Measurements from ENCODE around the gene ZFHX2.
"Not testable (repeated sequence)": the region's sequence is repeated elsewhere in the genome, so short reads cannot be mapped to it uniquely, and the experiment has no call there.

Gene ZFHX2

DNA sequence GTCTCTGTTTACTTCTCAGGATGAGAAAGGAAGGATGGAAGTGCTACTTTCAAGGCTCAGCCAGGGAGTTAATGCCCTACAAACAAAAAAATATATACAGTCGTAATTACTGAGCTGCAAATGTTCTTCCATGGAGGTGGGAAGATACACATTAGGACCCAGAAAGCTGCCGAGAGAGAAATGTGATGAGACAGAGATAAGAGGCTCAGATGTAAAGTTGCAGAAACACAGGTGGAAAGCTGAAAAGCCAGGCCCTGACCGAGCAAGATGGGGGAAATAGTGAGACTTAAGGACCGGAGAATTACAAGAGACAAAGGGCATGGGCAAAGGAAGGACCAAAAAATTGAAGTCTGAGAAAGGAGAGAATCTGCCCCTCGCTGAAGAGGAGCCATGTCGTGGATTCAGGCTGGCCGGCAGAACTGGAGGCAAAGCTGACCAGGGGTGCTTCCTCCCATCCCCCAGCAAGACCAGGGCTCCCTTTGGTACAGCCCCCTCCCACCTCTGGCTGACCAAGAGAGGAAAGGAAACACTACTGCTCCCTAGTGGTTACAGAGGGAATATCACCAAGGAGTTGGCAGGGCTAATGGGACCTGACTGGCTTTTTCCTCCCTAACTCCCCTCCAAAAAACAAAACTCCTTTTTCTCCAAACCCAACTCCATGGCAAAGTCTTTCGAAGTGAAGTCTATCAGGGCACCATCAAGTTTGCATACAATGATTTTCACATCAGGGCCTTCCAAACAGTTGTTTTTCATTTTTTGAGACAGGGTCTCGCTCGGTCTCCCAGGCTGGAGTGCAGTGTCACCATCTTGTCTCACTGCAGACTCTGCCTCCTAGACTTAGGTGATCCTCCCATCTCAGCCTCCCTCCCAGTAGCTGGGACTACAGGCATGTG is 12.1 kb downstream of the ZFHX2 start:
- no peak for DNase-seq (ENCODE audit: low read depth)

GRCh38 chr14:23538785-23539184 is 12.8 kb downstream of the ZFHX2 start:
- DNase-seq (ENCODE audit: low read depth), result no peak

- no peak for DNase-seq (ENCODE audit: low read depth)
Observed at GRCh38 chr14:23538050-23538718, 13.4 kb downstream of the ZFHX2 start.

- no peak for DNase-seq (ENCODE audit: low read depth)
Observed at GRCh38 chr14:23537351-23538049, 14.1 kb downstream of the ZFHX2 start.

GRCh38 chr14:23536906-23537305 is 14.7 kb downstream of the ZFHX2 start:
- not testable (repeated sequence) for DNase-seq (ENCODE audit: low read depth)

DNA sequence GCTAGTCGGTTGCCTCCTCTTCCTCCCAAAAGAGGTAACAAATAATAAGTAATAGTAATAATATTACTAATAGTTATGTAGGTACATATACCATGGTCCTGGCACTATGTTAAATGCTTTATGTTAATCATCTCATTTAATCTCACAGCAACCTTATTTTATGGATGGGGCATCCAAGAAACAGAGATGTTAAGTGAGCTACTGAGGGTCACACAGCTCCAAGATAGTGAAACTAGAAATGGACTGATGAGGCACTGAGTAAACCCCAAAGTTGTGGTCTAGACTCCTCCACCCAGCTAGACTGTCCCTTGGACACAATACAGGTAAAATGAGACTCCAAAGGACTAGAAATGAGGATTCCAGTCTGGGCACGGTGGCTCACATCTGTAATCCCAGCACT is 15.1 kb downstream of the ZFHX2 start:
- DNase-seq (ENCODE audit: low read depth), result no peak

DNA sequence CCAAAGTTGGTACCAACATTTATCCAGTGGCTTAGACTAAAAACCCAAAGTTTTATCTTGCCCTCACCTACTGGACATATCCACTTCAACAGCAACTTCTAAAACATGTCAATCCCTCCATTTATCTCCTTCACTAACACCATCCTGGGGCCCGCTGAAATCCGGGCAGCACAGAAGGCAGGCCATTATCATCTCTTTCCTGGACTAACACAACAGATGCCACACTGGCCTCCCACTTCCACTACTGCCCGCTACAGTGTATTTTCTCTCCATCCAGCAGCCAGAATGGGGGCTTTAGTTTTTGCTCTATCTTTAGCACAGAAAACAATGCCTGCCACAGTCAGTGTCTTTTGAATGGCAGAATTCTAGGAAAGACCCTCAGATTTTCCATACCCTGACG is 15.6 kb downstream of the ZFHX2 start:
- no peak for DNase-seq (ENCODE audit: low read depth)

- no peak for DNase-seq (ENCODE audit: low read depth)
Observed at GRCh38 chr14:23533652-23534435, 17.7 kb downstream of the ZFHX2 start.

DNA sequence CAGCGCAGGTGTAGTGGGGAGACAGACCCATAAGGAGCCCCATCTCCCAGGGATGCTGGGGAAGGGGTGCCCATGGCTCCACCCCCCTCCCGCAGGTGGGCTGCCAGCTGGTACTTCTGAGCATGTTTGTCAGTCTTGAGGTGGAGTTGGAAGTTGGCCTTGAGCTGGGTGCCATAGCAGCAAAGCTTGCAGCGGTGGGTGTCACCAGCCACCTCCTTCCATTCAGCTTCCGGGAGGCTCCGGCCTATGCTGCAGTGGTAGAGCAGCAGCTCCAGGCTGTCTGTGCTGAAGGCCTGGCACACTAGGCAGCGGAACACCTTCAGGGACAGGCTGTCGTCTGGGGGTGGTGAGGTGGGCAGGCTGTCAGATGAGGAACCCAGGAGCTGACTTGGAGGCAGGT is 18.9 kb downstream of the ZFHX2 start:
- DNase-seq (ENCODE audit: low read depth), result no peak

DNA sequence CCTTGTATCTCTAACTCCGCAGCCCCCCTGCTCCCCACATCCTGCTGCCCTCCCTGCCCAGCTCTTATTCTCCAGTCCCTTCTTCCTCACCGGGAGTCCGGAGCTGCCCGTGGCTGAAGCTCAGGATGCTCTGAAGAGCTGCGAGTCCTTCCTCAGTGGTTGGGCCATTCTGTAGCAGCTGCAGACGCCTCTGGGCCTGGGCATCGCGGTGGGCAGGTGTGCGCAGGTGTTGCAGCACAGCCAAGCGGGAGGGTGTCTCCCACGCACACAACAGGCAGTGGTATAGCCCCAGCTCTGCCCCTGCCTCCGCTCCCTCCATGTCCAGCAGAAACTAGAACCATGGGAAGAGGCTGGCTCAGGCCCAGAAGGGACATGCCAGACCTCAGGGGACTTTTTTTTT is 20.2 kb downstream of the ZFHX2 start:
- DNase-seq (ENCODE audit: low read depth), result no peak

DNA sequence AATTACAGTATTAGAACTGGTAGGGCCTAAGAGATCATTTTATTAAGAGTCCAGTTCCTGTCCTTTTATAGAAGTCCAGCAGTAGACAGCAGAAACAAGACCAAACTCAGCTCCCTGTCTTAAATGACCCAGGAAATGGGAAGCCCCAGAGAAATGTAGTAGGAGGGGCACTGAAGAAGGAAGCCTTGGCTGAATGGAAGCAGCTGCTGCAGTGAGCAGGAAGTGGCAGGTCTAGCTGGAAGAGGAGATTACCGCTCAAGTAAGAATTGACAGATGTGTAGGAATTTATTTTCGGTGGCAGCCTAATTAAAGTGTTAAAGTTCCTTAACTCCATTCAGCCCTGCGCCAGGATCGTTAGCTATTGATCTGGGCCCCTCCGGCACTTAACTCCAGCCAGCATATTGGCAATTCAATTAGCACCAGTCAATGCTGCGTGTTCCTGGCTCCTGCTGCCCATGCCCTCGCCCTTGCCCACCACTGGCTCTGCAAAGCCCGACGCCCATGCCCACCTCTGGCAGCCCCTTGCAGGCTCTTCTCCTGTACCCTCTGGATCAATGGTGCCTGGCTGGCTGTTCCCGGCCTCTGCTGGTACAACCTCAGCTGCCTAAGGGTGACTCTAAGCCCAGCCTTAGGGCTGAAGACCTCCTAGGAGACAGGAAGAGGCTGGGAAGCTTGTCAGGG is 21.1 kb downstream of the ZFHX2 start:
- DNase-seq (ENCODE audit: low read depth), result no peak

- DNase-seq (ENCODE audit: low read depth), result no peak
Observed at GRCh38 chr14:23529016-23529415, 22.5 kb downstream of the ZFHX2 start.

DNA sequence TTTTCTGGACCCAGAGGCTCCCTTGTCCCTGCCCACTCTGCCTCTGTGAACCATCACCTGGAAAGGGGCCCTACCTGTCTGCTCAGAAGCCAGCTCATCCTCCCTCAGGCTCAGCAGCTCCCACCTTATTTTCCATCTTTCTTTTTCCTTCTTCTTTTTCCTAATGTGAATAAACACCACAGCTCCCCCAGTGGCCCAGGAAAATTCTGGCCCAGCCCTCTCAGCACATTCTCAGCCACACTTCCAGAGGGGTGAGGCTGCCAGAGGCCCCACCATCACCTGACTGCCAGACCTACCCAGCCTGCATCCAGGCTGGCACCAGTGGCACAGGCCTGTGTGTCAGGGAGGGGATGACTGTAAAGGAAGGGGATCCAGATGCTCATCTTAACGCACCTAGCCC is 23.0 kb downstream of the ZFHX2 start:
- no peak for DNase-seq (ENCODE audit: low read depth)

GRCh38 chr14:23525611-23526010 is 26.0 kb downstream of the ZFHX2 start:
- no peak for DNase-seq (ENCODE audit: low read depth)

GRCh38 chr14:23524954-23525353 is 26.6 kb downstream of the ZFHX2 start:
- DNase-seq (ENCODE audit: low read depth), result no peak

DNA sequence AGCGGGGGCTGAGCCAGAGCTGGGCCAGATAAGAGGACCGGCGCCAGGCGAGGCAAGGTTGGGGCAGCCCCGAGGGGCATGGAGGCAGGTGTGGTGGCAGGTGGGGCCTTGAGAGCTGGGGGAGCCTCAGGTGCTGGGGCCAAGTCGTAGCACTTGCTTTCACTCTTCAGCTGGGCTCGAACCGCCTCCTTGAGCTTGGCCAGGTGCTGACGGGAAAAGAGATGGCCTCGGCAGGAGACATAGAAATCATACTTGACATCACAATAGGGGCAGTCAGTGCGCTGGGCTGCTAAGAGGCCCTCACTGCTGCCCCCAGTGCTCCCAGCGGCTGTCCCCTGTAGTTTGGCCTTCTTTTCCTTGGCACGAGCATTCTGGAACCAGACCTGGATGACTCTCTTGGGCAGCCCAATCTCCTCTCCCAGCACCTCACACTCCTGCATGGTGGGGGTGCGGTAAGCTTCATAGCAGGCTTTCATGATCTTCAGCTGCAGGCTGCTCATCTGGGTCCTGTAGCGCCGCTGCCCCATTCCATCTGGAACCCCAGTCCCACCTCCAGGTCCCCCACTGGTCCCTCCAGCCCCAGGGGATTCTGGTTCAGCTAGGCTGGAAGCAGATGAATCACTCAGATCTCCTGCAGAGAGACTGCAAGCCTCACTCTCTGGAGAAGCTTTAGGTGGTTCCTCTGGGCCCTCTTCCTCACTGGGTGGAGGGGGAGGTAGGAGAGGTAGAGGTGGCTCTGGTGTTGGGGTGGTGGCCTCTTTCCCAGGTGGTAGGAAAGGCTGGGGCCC is 28.1 kb downstream of the ZFHX2 start:
- DNase-seq (ENCODE audit: low read depth), result no peak

DNA sequence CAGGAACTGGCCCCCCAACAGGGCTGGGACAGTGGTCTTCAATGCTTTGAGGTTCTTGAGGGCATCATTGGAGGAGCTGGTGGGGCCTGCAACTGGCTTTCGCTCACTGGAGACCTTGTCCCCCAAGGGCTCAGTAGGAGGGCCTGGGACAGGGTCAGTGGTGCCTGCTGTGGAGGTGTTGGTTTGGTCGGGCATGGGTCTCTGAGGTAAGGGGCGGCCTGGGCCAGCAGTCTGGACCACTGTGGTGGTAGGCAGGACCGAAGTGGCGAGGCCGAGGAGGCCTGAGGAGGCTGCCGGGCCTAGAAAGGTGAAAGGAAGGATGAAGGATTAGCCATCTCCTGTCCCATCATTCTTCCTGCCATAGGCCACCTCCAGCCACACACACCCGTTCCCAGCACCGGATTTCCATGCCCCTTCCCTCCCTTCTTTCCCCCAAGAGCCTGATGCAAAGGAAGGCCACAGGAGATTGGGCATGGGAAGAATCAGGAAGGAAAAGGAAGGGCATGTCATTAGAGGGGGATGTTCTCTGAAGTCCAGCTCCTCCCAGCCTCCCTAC is 28.8 kb downstream of the ZFHX2 start:
- no peak for DNase-seq (ENCODE audit: low read depth)

DNA sequence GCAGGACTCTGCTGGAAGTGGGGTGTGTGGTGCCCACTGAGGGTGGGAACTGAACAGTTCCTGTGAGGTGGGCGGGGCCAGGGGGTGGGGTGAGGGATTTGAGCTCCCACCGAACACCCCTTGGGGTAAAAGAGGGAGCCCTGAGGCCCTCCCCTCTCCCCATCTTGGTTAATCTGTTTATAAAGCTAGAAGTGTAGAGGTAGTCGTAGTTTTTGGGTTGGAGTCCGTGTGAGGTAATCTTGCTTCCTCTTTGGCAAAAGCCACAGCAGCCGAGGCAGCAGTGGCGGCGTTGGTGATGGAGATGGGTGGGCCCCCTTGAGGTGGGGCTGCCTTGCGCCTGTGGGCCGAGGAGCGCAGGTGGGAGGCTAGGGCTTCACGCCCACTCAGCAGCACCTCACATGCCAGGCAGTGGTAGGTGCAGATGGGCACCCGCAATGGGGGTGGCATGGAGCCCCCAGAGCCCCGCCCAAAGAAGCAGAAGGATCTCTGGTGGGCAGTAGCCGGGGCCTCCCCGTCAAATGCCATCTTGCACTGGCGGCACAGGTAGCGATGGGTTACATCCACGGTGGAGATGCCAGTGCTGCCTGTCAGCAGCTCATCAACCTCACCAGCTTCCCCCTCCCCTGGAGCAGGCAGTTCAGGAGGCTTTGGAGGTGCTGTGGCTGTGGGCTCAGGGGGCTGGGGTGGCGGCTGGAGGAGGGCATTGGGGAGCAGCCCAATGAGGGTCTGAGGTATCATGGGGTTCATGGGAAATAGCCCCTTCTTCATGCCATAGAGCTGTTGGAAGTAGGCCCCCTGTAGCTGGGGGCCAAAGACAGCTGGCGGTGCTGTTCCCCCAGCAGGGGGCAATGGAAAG is 29.6 kb downstream of the ZFHX2 start:
- DNase-seq (ENCODE audit: low read depth), result no peak

- no peak for DNase-seq (ENCODE audit: low read depth)
Observed at GRCh38 chr14:23520899-23521533, 30.5 kb downstream of the ZFHX2 start.
